Endothelial cell of umbilical vein (primary cell): ENCODE measurements around the gene ASNS. TPM values are rescaled to one million over a fixed set of nuclear protein-coding genes. Genes with fewer than 3 reads are reported as not detected.

Source experiments
- BruUV-seq: library from RNA; stranded (reverse); fragments of 400-500 nt; replicated peaks from 2 replicates; lab custom pipeline; 2021; lab: Mats Ljungman, UMichigan
- CTCF ChIA-PET: fragments of 300-600, 350-600 bp; sonication (Branson Sonifier 250); formaldehyde crosslinking; loops from one replicate; lab custom pipeline; 2021; ENCODE audit warnings: antibody characterized with exemption, inconsistent platforms; lab: Charles Lee
- POLR2A ChIA-PET: fragments of 300-600, 350-600 bp; sonication (Branson Sonifier 250); formaldehyde crosslinking; loops from one replicate; lab custom pipeline; 2021; ENCODE audit warnings: antibody characterized with exemption, inconsistent platforms; lab: Charles Lee
- DNase-seq: peaks from one replicate; pipeline ENCODE4 v3.0.0-alpha.2; 2011; ENCODE audit warnings: low read depth, low spot score
- FAIRE-seq: peaks from 2 replicates; lab custom pipeline; 2011; peaks lifted over from hg19 to GRCh38; lab: Jason Lieb, UNC
- H2AFZ ChIP-seq: 2 replicates; pipeline ENCODE4 v1.6.0; 2012; ENCODE audit warnings: low read depth, low read length, control low read depth, inconsistent platforms
- H3K27ac ChIP-seq: 2 replicates; pipeline ENCODE4 v1.5.1; 2011; ENCODE audit warnings: low read depth, mild to moderate bottlenecking, control low read depth, low read length, moderate library complexity; ENCODE audit not compliant: insufficient read depth
- H3K27me3 ChIP-seq, 2 experiments: 2 replicates each; pipeline versions ENCODE4 v1.6.0 to v1.6.1; 2011; ENCODE audit warnings: low read length in 2 of 2, mixed read lengths in 1 of 2; ENCODE audit not compliant: control insufficient read depth in 2 of 2, insufficient read depth in 2 of 2
- H3K36me3 ChIP-seq, 2 experiments: 2 replicates in 1 of 2; 3 replicates in 1 of 2; pipeline ENCODE4 v1.5.1; 2011; ENCODE audit warnings: low read length in 2 of 2, mild to moderate bottlenecking in 1 of 2, moderate library complexity in 1 of 2; ENCODE audit not compliant: control insufficient read depth in 2 of 2, insufficient read depth in 2 of 2; ENCODE audit errors: extremely low read depth in 1 of 2
- H3K4me1 ChIP-seq: 3 replicates; pipeline ENCODE4 v1.5.1; 2011; ENCODE audit warnings: mild to moderate bottlenecking, low read length; ENCODE audit not compliant: control insufficient read depth, insufficient read depth; ENCODE audit errors: extremely low read depth
- H3K4me2 ChIP-seq: 2 replicates; pipeline ENCODE4 v1.6.1; 2011; ENCODE audit warnings: low read length, control low read depth, mixed read lengths; ENCODE audit not compliant: insufficient read depth
- H3K4me3 ChIP-seq, 3 experiments: fragments of 200-600 bp in 1 of 3; sonication (generic), shearing (Covaris generic) in 1 of 3; replicated peaks in 1 of 3; 2 replicates each; pipeline ENCODE4 v1.5.1; 2011 to 2016; ENCODE audit warnings: control low read depth in 3 of 3, low read length in 3 of 3, mild to moderate bottlenecking in 2 of 3, inconsistent platforms in 1 of 3, low read depth in 1 of 3, moderate library complexity in 1 of 3; ENCODE audit not compliant: insufficient read depth in 1 of 3
- H3K79me2 ChIP-seq: 2 replicates; pipeline ENCODE4 v1.6.0; 2012; ENCODE audit warnings: low read length, inconsistent platforms; ENCODE audit not compliant: control insufficient read depth, insufficient read depth
- H3K9ac ChIP-seq: replicated peaks from 2 replicates; pipeline ENCODE3; 2011; ENCODE audit warnings: low read length, control low read depth; ENCODE audit not compliant: insufficient read depth; ENCODE audit errors: extremely low read depth
- H3K9me1 ChIP-seq: replicated peaks from 3 replicates; pipeline ENCODE4 v1.6.0; 2011; ENCODE audit warnings: mild to moderate bottlenecking, low read length; ENCODE audit not compliant: control insufficient read depth, insufficient read depth; ENCODE audit errors: extremely low read depth
- H3K9me3 ChIP-seq: replicated peaks from 2 replicates; pipeline ENCODE4 v1.5.1; 2012; ENCODE audit warnings: low read length, inconsistent platforms; ENCODE audit not compliant: control insufficient read depth, insufficient read depth
- H4K20me1 ChIP-seq: replicated peaks from 2 replicates; pipeline ENCODE3; 2011; ENCODE audit warnings: mild to moderate bottlenecking, low read length; ENCODE audit not compliant: control insufficient read depth, insufficient read depth; ENCODE audit errors: extremely low read depth
- CTCF ChIP-seq, 2 donors: IDR thresholded peaks; 1 replicate in 1 of 2; 2 replicates in 1 of 2; pipeline ENCODE4 v1.5.1; 2011; ENCODE audit warnings: low read length in 2 of 2, mild to moderate bottlenecking in 2 of 2, moderate library complexity in 2 of 2, control low read depth in 1 of 2, inconsistent platforms in 1 of 2, low read depth in 1 of 2; ENCODE audit not compliant: insufficient read depth in 1 of 2; ENCODE audit errors: extremely low read depth in 1 of 2
- EZH2 ChIP-seq: IDR thresholded peaks from 2 replicates; pipeline ENCODE4 v1.6.1; 2012; ENCODE audit warnings: borderline replicate concordance, low read depth, mild to moderate bottlenecking, moderate library complexity, low read length, inconsistent platforms; ENCODE audit not compliant: severe bottlenecking
- FOS ChIP-seq: IDR thresholded peaks from 2 replicates; pipeline ENCODE4 v1.6.1; 2011; ENCODE audit warnings: mild to moderate bottlenecking, low read length, moderate library complexity, borderline replicate concordance; ENCODE audit not compliant: insufficient read depth
- GATA2 ChIP-seq: IDR thresholded peaks from 2 replicates; pipeline ENCODE4 v1.7.0; 2011; ENCODE audit warnings: low read depth, mild to moderate bottlenecking, moderate library complexity, mixed read lengths, low read length; ENCODE audit not compliant: insufficient read length, insufficient read depth
- JUN ChIP-seq: IDR thresholded peaks from 2 replicates; pipeline ENCODE4 v1.6.1; 2011; ENCODE audit warnings: borderline replicate concordance, low read depth; ENCODE audit not compliant: insufficient read length, insufficient read depth
- MYC ChIP-seq: IDR thresholded peaks from one replicate; pipeline ENCODE4 v1.6.1; 2011; ENCODE audit warnings: mild to moderate bottlenecking, low read depth, low read length
- POLR2A ChIP-seq: IDR thresholded peaks from 2 replicates; pipeline ENCODE4 v1.6.1; 2012; ENCODE audit warnings: low read depth, mild to moderate bottlenecking, control low read depth, low read length
- POLR2AphosphoS5 ChIP-seq: IDR thresholded peaks from 2 replicates; pipeline ENCODE4 v1.6.1; 2012; ENCODE audit warnings: low read depth, mild to moderate bottlenecking, control low read depth, low read length, moderate library complexity; ENCODE audit not compliant: insufficient read depth
- dilution Hi-C: fragments of 300-500 bp; cut with MboI; formaldehyde crosslinking; loops from one replicate; pipeline ENCODE4 v1.15.0; 2019; ENCODE audit warnings: low sequenced_read_pairs; ENCODE audit not compliant: extremely low pct_ligation_motif_present
- intact Hi-C: fragments of 100-400 bp; cut with micrococcal nuclease; formaldehyde crosslinking; loops from one replicate; pipeline ENCODE4 v1.10.0; 2022
- polyA plus RNA-seq, 4 experiments: library from polyadenylated mRNA; depleted of rRNA in 3 of 4; stranded (reverse) in 3 of 4; unstranded in 1 of 4; fragments of >200 nt; gene quantifications; 2 replicates each; pipeline versions ENCODE4 v1.2.1 to v1.2.3, GENCODE V29; 2011 to 2012; ENCODE audit warnings: missing spikeins in 1 of 4
- total RNA-seq: library from RNA; stranded (reverse); gene quantifications from 2 replicates; pipeline ENCODE4 v1.2.3, GENCODE V29; 2021
- TF ChIP-seq, protein P1 (sequence below): IDR thresholded peaks from 2 replicates; pipeline ENCODE4 v1.6.1; 2011; ENCODE audit not compliant: insufficient read depth, insufficient read length

ASNS gene
- total and polyA plus RNA-seq, 2 donors (not counting 3 experiments of a cell fraction or from before 2014, with no cell fraction given): 5.1 to 15.0 TPM

GRCh38 chr7:97865104-97865503, 7.1 kb downstream of the ASNS start:
- no peaks in the 10 kb centered on the region for H3K9me1 ChIP-seq
- H3K4me2 ChIP-seq: no peak overlapping the region
- no peaks in the 10 kb centered on the region for H3K4me1 ChIP-seq
- H3K4me3 ChIP-seq: no peak overlapping the region
- DNase-seq (no peak), FAIRE-seq (no peak)
- no peak overlapping the region for H3K27ac ChIP-seq
- H2AFZ ChIP-seq: no peak overlapping the region
- H3K79me2 ChIP-seq: no peaks in the 10 kb centered on the region
- H3K36me3 ChIP-seq: no peaks in the 10 kb centered on the region
- no peak for TF ChIP-seq EZH2
- TF ChIP-seq POLR2A: no peak
- TF ChIP-seq FOS: no peak
- no peak for TF ChIP-seq MYC
- TF ChIP-seq, protein P1, sequence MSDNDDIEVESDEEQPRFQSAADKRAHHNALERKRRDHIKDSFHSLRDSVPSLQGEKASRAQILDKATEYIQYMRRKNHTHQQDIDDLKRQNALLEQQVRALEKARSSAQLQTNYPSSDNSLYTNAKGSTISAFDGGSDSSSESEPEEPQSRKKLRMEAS: no peak
- TF ChIP-seq CTCF (IDR thresholded peaks at IDR 0.05; ENCODE audit: extremely low read depth in 1 of 2, insufficient read depth in 1 of 2, low read depth in 1 of 2, low read length in 2 of 2): no peak
- no peak for TF ChIP-seq POLR2AphosphoS5
- no peak for TF ChIP-seq GATA2
- TF ChIP-seq JUN: no peak
- dilution Hi-C loops: no loop called here
- H4K20me1 ChIP-seq: no peaks in the 10 kb centered on the region
- no peaks in the 10 kb centered on the region for H3K9me3 ChIP-seq
- ChIA-PET POLR2A (no interaction called here), CTCF (no interaction called here)
- BruUV-seq: no TSS peak
- H3K27me3 ChIP-seq: no peaks in the 10 kb centered on the region
- intact Hi-C loops: no loop called here
- H3K9ac ChIP-seq: no peak overlapping the region
